HEK293T (cell line): Measurements from ENCODE around the gene PRKCA.

Experiments used
- FOXK2 ChIP-seq: fragments of 450-650 bp; IDR thresholded peaks from 2 replicates; pipeline ENCODE4 v1.6.1; 2016; ENCODE audit warnings: mild to moderate bottlenecking
- FOXM1 ChIP-seq: fragments of 450-650 bp; IDR thresholded peaks from 2 replicates; pipeline ENCODE4 v1.6.1; 2017; ENCODE audit warnings: mild to moderate bottlenecking, borderline replicate concordance
- SP1 ChIP-seq: fragments of 450-650 bp; IDR thresholded peaks from 2 replicates; pipeline ENCODE4 v1.6.1; 2017

- TF ChIP-seq SP1 (no peak), FOXM1 (no peak), FOXK2 (no peak)
These were observed 79.4 kb downstream of the PRKCA start for GRCh38 chr17:66381701-66382362.
